DMS53 treated with DMSO at 0.1 percent for 48 hours (cell line): ENCODE results near the gene FSTL1.

ENCODE experiments used
- DNase-seq: peaks from one replicate; lab custom pipeline; 2025; ENCODE audit not compliant: unreplicated experiment; lab: John Stamatoyannopoulos, UW

The FSTL1 gene

GRCh38 chr3:120440001-120440703 is 10.6 kb downstream of the FSTL1 start:
- DNase-seq = no peak

GRCh38 chr3:120438665-120439370 is 12.0 kb downstream of the FSTL1 start:
- no peak for DNase-seq

DNA sequence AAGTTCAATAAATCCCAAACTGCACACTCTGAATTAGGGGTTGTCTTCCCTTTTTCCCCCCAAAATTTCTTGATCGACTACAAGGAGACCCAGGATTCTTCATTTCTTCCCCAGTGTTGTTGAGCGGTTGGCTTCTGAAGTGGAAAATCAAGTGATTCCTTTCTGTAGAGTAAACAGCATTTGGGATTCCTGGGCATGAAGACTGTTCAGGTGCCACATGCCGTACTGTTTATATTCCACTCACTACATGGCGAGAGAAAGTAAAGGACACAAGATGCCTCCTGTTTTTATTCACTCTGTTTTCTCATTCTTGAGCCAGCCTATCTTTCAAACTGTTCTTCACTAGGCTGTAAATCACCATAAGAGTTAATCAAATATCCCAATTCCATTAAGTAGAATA is 12.6 kb downstream of the FSTL1 start:
- DNase-seq = no peak

DNA sequence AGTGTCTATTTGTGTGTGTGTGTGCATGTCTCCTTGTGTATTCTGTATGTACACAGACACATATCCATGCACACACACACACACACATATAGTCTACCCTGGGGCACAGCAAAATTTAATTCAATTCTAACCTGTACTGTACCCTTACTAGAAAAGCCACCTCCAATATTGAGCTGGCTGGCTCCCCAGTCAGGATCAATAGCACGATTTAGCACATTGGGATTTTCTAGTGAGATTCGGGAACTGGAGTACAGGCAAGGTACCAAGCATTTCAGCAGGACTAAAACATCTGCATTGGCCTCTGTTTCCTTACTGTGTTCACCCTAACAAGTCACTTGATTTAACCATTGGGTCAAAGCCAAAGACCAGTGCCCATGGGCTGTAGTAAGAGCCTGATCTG is 13.2 kb downstream of the FSTL1 start:
- no peak for DNase-seq

- no peak for DNase-seq
Measured at GRCh38 chr3:120436523-120437050, 14.2 kb downstream of the FSTL1 start.

DNA sequence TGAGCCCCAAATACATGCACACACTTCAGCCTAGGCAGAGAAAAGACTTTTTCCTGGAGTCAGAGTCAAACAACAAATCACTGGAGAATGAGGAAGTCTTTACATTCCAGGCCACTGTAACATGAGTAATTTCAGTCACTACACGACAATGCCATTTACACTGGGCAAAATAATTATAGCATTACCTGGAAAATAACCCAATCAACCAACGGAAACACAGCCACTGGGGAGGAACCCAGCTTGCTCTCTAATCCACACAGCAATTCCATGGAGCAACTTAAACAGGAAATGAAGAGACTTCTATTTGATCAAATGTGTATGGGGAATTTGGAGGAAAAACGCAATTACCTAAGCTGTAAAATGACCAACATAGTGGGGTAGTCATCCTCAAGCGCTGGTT is 15.2 kb downstream of the FSTL1 start:
- no peak for DNase-seq

- DNase-seq = no peak
Measured at GRCh38 chr3:120433662-120434331, 17.0 kb downstream of the FSTL1 start.

- DNase-seq = no peak
Measured at GRCh38 chr3:120432150-120432860, 18.5 kb downstream of the FSTL1 start.

DNA sequence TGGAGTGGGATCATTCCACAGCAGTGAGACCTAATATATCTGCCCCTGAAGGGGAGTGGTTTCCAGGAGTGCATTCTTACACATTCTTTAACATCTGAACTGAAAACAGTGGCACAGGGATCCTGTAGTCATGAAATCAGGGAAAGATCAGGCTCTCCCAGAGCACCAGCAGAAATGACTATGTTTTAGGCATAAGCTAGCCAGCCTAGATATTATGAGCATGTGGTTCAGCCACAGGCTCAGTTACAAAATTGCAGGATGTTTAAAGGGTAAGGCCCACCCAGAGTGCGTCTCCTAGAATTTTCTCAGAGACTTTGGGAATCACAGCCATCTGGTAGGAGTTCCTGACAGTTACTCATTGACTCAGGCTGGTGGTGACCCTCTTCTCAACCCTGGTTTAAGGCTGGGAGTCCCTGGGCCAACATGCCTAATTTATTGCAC is 20.9 kb downstream of the FSTL1 start:
- DNase-seq = no peak

DNA sequence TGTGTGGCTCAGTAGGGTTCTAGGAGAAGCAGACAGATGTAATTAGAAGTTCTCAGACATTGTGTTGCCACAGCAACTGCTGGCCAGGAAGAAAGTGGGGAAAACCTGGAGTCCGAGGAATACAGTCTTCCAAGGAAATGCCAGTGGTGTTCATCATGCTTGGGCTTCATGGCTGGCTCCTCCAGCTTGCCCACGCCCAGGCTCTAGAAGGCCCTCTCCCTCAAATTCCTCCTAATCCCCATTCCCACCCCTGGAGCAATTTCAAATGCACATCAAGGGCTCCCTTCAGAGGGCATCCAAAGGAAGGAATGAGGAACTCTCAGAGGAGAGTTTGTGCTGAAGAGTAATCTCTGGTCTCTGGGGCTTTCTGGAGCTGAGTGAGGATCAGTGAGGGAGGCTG is 21.9 kb downstream of the FSTL1 start:
- DNase-seq = no peak

DNA sequence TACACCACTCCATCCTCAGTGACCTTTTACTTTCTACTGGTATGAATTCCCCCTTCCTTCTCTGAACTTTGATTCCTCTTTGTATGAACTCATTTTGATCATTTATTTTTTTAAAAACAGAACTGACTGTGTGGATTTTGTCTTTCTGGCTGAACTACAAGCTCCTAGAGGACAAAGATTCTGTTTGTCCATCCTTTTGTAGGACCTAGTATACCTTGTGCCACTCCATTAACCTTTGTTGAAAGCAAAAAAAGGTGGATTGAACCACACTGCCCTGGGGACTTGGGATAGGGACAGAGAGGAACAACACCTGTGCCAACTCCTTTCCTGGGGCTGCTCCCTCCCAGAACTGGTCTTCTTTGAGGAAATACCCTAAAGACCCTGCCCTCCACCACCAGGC is 23.6 kb downstream of the FSTL1 start:
- DNase-seq = no peak

DNA sequence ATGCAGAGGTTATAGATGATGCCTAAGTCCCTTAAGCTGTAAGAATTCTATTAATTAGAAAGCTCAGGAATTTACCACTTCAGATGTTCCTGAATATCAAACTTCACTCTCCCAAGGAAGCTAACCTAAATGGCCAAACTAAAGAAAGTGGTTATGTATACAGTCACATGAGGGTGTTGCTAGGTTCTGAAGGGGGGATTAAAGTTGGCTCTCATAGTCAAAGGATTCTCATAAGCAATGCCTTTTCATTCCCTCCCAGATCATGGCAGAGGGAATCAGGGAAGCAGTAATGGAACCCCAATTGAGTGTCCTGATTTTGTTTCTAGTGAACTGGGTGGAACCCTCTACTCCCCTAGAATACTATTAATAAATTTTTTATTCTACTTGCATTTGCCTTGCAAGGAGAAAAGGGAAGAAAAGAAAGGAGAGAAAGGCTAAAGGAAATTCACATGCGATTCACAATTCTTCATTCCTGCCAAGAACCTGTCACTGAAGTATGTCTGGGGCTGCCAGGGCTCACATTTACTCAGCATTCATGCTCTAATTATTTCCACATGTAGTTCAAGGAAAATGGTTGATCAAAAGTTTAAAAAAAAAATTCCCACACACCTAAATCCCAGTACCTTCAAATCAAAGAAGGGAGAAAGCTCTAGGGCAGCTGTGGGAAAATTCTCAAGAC is 25.1 kb downstream of the FSTL1 start:
- DNase-seq = no peak

- DNase-seq = no peak
Measured at GRCh38 chr3:120424976-120425570, 25.7 kb downstream of the FSTL1 start.

DNA sequence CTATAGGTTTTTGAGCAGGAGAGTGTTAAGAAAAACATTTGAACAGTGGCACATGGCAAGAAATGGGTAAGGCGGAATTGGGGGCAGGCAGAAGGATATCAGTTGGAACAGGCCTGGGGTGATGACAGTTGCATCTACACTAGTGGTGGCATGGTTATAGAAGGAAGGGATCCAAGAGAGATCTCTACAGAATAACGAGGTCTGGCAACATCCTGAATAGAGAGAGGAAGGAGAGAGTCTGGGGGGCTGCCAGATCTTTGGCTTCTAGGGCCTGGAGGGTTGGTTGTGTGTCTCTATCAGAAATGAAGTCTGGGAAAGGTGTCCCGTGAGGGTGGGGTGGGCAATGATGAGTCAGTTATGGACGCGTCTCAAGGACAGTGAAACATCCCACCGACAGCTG is 26.3 kb downstream of the FSTL1 start:
- DNase-seq = no peak

GRCh38 chr3:120423432-120423831 is 27.4 kb downstream of the FSTL1 start:
- DNase-seq = no peak

- DNase-seq = no peak
Measured at GRCh38 chr3:120421926-120422325, 28.9 kb downstream of the FSTL1 start.

GRCh38 chr3:120420928-120421551 is 29.8 kb downstream of the FSTL1 start:
- DNase-seq = no peak

- no peak for DNase-seq
Measured at GRCh38 chr3:120420360-120420759, 30.4 kb downstream of the FSTL1 start.

DNA sequence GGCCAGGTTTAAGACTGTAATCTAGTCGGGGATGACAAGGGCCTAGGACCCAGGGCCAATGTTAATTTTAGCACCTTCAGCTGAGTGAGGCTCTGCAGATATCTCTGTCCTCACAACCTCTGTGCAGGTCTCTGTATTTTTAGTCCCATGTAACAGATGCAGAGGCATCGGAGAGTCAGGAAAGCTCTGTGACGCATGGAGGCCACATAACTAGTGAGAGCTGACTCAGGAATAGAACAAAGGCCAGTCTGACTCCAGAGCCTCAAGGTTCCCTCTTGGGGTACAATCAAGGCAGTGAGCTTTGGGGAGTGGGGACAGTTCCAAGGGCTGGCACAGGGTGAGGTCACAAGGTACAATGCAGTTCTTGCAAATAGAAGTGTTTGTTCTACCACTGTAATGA is 31.0 kb downstream of the FSTL1 start:
- no peak for DNase-seq
